GM21360 (cell line): Measurements from ENCODE around the gene TPT1.
"Not testable (repeated sequence)": the region's sequence is repeated elsewhere in the genome, so short reads cannot be mapped to it uniquely, and the experiment has no call there.

Source experiments
- ATAC-seq: cut with Tn5 transposase; IDR thresholded peaks from one replicate; pipeline ENCODE4 v1.9.1; 2021; ENCODE audit warnings: mild to moderate bottlenecking, moderate library complexity; ENCODE audit not compliant: unreplicated experiment

TPT1 gene

DNA sequence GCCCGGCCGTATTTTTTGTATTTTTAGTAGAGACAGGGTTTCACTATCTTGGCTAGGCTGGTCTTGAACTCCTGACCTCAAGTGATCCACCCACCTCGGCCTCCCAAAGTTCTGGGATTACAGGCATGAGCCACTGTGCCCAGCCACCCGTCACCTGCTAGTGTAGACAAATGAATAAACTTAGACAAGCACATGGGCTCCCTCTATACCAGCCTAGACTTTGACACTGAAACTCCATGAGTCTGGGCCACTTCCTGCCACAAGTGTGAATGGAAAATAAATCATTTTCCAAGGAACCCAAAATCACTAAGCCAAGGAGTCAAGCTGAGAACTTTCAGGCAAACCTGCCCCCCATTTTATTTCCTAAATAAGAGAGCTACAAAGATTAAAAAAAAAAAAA, 27.0 kb upstream of the TPT1 start:
- ATAC-seq = no peak

DNA sequence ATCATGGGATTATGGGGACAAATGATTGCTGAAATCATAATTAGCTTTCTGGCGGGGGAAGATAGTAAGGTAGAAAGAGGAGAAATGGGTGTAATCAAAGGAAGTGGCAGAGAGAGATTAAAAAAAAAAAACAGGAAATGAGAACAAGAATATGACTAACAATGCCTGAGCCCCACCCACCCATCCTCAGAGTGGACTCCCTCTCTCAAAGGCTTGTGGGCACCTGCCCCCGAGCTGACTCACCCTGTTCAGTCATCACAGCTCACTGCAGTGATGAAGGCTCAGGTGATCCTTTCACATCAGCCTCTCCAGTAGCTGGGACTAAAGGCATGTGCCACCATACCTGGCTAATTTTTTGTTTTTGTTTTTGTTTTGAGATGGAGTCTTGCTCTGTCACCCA, 26.4 kb upstream of the TPT1 start:
- ATAC-seq = peak; percentile 94

DNA sequence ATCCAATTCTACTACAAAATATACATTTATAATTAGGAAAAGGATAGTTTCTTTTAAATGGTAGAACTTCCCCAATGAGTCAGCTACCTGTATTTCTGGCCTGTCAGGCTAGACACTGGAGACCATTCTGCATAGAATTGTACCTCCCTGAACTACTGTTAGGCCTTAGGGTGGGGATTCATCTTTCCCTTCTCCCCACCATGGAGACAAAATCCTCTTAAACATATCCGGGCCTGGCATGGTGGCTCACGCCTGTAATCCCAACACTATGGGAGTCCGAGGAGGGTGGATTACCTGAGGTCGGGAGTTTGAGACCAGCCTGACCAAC, 24.5 kb upstream of the TPT1 start:
- ATAC-seq = no peak

DNA sequence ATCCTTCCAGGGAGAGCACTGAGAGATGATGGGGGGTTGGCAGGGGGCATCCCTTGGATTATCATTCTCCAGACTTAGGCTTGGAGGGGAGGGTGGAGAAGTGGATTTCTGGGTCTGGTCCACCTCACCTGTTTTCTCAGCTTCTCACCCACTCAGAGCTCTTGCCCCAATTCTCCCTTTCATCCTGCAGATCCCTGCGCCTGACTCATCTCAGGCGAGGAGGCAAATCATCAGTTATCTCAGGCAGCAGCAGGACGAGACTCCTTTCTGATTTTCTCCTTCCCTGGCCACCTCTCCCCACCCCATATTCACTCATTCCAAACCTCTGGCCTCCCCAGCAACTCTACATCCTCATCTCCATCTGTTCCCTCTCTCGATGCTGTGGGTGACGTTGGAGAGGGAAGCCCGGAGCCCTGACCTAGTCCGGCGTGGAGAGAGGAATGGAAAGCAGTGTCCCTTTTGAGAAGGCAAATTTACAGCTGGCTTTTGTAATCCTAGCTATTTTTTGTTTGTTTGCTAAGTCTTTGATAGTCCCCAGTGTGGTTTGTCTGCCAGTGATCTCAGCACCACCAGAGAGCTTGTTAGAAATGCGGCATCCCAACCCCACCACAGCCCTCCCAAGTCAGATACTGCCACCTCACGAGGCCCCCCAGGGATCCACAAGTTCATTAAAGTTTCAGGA, 24.0 kb upstream of the TPT1 start:
- no peak for ATAC-seq

DNA sequence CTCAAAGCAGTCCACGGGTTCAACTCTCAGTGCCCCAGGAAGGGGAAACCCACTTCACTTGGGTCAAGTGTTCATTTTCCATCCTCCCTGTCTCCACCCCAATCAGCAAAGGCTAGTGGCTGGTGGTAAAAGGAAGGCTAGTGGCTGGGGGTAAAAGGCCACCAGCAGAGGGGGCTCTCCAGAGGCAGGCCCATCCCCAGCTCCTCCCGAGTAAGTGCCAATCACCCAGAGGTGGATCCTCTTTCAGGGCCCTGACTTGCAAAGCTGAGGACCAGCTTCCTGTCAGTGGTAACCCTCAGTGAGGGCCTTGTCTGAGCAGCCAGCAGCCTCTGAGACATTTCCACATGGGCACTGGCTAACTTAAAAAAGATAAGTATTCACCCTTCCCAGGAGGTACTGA, 22.0 kb upstream of the TPT1 start:
- no peak for ATAC-seq

DNA sequence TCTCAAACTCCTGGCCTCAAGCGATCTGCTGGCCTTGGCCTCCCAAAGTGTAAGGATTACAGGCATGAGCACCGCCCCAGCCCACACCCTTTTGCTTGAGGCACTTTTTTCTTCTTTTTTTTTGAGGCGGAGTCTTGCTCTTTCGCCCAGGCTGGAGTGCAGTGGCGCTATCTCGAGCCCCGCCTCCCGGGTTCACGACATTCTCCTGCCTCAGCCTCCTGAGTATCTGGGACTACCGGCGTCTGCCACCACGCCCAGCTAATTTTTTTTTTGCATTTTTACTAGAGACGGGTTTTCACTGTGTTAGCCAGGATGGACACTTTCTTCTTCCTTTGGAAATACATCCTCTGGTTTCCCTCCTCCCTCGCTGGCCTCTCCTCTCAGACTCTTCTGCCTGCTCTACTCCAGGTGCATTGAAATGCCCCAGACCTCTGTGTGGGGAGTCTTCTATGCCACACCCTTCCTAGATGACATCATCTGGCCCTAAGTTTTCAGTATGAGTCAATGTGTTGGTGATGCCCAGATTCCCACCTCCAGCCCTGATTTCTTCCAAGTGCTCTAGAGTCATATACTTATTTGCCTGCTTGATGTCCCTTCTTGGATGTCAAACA, 20.7 kb upstream of the TPT1 start:
- ATAC-seq = no peak

DNA sequence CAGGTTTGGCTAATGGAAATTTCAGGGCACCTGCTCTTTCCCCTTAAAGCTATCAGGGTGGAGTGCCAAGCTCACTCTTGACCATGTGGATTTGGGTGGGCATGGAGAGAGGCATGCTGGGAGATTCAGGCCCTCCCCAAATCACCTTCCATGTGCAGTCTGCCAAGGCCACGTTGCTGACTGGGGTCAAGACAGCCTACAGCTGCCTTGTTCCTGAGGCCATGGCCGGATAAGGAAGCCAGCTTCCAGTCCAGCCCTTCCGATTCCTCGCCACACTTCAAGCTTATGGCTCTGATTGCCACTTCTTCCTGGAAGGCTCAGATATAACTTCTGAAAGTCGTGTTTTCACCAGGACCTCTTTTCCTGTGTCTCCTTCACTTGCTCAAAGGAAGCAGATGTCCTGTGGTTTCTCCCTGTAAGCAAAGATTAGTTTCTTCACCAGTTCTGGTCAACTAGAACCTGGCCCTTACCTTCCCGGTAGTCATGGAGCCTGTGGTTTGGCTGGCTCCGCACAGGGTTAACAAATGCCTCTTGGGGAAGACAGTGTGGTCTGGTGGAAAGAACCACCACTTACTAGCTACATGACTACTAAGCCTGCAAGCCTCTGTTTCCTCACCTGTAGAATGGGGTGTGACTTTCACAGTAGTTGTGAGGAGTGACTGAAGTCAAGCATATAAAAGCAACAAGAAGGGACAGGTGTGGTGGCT, 16.1 kb upstream of the TPT1 start:
- ATAC-seq = no peak

DNA sequence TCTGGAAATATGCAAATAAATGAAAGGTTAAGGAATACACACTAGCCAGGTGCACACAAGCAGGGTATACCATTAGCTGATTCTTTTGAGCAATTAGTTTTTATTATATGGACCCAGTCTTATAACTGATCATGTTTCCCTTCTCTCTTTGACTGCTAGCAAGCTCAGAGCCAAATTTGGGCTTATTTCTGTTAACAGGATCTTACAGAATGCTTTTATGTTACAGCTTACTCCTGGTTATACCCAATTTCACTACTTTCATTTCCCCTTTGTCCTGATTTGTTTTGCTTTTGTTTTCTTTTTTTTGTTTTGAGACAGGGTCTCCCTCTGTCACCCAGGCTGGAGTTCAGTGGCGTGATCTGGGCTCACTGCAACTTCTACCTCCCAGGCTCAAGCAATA, 12.9 kb upstream of the TPT1 start:
- ATAC-seq = no peak

DNA sequence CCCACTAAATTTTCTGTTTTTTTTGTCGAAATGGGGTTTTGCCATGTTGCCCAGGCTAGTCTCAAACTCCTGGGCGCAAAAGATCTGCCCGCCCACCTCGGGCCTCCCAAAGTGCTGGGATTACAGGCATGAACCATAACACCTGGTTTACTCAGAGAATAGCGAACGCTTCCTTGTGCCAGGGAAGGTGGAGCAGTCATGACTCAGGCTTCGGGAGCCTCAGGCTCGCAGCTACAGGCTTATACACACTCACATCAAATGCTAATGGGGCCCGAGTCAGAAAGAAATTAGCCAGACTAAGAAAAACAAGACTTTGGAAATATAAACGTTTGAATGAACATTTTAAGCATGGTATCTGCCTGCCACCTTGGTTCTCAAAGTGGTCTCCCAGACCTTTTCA, 11.0 kb upstream of the TPT1 start:
- ATAC-seq = no peak

DNA sequence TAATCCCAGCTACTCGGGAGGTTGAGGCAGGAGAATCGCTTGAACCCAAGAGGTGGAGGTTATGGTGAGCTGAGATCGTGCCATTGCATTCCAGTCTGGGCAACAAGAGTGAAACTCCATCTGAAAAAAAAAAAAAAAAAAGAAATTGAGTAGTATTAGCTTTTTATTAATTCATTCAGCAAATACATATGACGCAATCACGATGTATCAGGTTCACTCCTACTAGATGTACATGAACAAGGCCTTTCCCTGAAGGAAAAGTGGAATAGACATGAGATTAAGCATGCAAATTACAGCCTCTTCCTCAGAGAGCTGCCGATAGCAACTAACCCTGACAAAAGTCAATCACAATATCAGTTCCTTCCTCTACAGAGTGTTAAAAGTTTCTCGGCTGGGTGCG, 9.2 kb upstream of the TPT1 start:
- ATAC-seq = no peak

DNA sequence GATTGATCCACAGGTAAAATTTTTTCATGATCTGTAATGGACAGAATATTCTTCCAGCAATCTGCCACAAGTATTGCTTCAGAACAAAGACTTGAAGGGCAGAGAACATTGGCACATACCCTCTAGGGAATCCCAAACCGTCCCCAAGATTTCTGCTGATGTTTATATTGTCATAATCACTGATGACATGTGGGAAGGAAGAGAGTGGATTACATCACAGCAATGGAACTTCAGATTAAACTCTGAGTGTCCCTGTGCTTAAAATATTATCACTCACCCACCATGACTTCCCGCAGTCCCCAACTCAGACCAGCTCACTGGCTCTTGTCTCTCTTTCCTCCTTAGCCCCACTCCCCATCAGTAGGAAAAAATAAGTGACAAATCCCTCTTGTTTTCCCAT, 8.5 kb upstream of the TPT1 start:
- no peak for ATAC-seq

DNA sequence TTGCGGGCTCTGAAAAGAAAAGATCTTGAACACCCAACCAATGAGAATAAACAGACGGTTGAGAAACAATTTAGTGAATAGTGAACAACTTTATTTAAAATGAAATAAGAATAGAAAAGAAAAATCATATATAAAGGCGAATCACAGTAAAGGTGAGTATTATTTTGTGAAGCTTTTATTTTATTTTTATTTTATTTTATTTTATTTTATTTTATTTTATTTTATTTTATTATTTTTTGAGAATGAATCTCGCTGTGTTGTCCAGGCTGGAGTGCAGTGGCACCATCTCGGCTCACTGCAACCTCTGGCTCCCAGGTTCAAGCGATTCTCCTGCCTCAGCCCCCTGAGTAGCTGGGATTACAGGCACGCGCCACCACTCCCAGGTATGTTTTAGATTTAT, 3.1 kb upstream of the TPT1 start:
- ATAC-seq = not testable (repeated sequence)

DNA sequence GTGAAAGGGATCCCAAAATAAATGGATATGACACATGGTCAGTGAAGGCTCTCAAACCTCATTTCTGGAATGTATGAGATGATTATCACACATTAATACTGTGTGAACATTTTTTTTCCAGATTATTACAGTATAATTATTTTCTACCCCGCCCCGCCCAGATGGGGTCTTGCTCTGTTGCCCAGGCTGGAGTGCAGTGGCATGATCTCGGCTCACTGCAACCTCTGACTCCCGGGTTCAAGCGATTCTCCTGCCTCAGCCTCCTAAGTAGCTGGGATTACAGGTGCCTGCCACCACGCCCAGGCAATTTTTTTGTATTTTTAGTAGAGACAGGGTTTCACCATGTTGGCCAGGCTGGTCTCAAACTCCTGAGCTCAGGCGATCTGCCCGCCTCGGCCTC, 2.1 kb upstream of the TPT1 start:
- not testable (repeated sequence) for ATAC-seq

DNA sequence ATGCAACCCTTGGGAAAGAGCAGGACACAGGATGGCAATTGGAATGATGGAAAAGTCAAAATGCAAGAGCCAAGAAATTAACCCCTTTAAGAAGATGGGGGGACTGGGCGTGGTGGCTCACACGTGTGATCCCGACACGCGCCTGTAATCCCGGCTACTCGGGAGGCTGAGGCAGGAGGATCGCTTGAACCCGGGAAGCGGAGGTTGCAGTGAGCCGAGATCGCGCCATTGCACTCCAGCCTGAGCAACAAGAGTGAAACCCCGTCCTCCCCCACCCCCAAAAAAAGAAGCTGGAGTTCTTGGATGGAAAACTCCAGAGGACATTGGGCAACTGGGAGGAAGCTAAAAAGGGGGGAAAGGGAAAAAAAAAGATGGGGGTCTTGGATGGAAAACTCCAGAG, 1.7 kb upstream of the TPT1 start:
- ATAC-seq = not testable (repeated sequence)

DNA sequence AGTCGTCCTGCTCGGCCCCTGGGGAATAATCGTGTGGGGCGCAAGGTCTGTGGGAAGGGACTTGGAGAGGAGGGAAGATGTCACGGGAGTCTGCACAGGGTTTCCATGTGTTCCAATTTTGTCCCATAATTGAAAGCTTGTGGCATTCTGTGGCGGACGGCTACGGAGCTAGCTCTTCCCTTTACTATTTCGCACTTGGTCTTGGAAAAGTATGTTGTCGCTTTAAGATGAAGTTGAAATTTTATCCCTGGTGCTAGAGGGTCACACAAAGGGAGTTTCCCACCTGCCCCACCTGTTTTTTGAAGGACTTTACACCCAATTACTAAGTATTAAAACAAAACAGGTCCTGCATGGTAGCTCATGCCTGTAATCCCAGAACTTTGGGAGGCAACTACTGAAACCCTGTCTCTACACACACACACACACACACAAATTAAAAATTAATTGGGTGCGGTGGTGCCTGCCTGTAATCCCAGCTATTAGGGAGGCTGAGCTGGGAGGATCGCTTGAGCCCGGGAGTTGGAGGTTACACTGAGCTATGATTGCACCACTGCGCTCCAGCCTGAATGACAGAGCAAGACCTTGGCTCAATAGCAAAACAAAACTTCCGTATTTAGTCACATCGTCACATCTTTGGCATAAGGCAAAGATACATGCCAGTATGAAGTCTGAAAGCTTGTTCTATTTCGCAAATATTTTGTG, 967 bp upstream of the TPT1 start:
- no peak for ATAC-seq

DNA sequence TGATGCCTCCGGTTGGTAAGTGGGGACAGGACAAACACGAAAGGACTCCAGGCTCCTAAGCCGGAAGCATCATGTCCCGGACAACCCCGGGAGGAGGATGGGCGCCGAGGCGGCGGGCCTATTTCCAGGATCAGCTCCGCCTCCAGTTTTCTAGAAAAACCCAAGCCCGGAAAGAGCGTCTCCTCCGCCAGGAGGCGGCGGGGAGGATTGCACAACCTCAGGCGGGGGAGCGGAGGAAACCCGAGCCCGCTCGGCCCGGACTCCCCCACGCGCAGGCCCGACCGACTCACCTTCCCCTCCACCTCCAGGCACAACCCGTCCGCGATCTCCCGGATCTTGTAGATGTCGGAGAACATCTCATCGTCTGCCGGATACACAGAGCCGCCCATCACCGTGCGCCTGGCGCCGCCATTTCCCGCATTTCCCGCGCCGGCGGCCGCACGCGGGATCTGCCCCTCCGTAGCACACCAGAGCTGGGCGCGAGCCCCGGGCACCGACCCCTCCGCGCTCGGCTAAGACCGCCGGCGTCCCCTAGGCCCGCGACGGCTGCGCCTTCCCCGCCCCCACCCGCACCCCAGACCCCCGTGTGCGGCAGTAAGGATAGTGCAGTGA, 455 bp downstream of the TPT1 start:
- peak; percentile 35 for ATAC-seq

DNA sequence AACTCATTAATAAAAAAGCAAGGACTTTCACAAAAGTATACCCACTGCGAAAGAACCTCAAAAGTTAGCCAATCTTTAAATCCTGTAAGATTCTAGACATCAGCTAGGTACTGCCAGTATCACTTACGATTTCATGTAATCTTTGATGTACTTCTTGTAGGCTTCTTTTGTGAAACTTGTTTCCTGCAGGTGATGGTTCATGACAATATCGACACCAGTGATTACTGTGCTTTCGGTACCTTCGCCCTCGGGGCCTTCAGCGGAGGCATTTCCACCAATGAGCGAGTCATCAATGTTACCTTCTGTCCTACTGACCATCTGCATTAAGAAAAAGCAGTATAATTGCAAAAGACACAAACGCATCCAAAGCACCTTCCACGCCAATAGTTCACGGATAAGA, 1.1 kb downstream of the TPT1 start:
- ATAC-seq = no peak

DNA sequence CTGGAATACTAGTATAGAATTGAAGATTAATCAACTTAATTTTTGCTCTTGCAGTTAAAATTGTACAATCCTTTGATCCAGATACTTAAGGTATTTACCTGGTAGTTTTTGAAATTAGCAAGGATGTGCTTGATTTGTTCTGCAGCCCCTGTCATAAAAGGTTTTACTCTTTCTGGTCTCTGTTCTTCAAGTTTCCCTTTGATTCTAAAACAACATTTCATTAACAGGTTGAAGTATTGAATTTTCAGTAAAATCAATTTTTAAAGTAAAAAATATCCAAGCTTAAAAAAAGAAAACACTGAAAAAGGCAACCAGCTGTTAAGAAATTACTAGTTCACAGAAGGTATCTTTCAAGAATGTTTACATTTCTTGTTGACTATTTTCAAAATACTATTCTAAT, 1.6 kb downstream of the TPT1 start:
- ATAC-seq = no peak

DNA sequence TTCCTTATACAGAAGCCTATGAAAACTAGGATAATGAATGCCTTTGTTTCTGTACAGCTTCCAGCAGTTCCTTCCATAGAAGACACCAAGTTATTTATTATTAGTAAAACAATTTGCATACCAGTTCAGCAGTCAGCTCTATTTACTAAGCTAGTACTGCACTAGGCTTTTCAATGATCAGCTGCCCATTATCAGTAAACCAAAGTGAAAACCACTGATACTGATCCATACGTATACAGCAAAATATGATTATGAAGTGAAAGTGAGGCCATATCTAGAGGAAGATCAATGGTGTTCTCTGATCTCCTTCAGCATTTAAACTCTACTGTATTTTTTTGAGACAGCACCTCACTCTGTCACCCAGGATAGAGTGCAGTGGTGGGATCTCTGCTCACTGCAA, 3.2 kb downstream of the TPT1 start:
- no peak for ATAC-seq

DNA sequence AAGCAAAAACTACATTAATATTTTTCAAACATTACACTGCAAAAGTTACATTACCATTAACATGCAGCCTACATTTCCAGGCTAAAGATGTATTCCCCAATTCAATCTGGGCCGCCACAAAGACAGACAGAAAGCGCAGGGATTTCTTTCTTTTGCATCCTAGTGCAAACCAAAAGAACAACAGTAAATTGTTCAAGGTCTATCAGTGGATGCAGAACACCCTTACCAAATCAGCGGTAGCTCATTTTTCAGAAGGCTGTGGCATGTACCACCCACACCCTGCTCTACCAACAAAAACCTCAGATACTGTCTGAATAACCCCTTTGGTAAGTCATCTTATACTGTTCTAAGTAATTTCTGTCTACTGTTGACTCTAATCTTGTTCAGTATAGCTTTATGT, 3.6 kb downstream of the TPT1 start:
- ATAC-seq = no peak

DNA sequence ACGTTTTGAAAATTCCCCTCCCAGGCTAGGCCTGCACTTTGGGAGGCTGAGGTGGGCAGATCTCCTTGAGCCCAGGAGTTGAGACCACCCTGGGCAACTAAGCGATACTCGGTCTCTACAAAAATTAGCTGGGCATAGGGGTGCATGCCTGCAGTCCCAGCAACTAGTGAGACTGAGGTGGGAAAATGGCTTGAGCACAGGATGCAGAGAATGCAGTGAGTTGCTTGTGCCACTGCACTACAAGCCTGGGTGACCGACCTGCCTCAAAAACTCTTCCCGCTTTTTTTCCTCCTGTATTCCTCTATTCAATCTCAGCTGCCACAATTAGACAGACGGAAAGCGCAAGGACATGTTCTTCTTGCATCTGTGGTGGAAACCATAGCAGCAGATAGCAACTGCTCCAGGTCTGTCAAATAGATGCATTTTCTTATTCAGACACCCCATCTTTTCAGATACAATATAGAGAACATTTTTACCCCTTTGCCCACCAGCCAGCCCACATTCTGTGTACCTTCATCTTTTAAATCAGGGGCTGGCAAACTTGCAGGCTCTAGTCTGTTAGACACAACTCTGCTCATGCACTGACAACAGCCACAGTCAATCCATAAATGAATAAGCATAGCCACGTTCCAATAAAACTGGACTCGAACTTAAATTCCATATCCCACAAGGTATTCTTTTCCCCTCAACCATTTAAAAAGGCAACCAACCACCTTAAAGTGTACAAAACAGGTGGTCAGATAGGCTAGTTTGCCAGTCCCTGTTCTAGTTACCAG, 4.8 kb downstream of the TPT1 start:
- no peak for ATAC-seq
